Pancreas (tissue), 10 donors: Measurements from ENCODE around the gene CAPG. TPM values are rescaled to one million over a fixed set of nuclear protein-coding genes. Genes with fewer than 3 reads are reported as not detected.
"Not testable (repeated sequence)": the region's sequence is repeated elsewhere in the genome, so short reads cannot be mapped to it uniquely, and the experiment has no call there.

Experiments
- ATAC-seq, 4 donors: fragments of 200-7000 bp; cut with Tn5 transposase; one replicate each; pipeline versions ENCODE4 v1.8.0 to v1.9.1; 2020; ENCODE audit warnings: mild to moderate bottlenecking in 4 of 4, moderate library complexity in 4 of 4
- DNase-seq, 6 donors: peaks; one replicate each; pipeline ENCODE4 v3.0.0-alpha.2; 2020
- FAIRE-seq: peaks from 2 replicates; lab custom pipeline; 2012; peaks lifted over from hg19 to GRCh38; lab: Jason Lieb, UNC
- H3K27ac ChIP-seq, 4 donors: fragments of 200-600 bp; sonication (generic); 1 replicate in 3 of 4; 2 replicates in 1 of 4; pipeline versions ENCODE4 v1.5.0 to v1.8.0; 2020
- H3K27me3 ChIP-seq, 4 donors: fragments of 200-600 bp; one replicate each; pipeline ENCODE4 v1.8.0; 2021
- H3K36me3 ChIP-seq, 3 donors: fragments of 200-600 bp; sonication (generic) in 1 of 3; one replicate each; pipeline versions ENCODE4 v1.5.0 to v1.8.0; 2020 to 2021
- H3K4me1 ChIP-seq, 3 donors: fragments of 200-600 bp; one replicate each; pipeline ENCODE4 v1.8.0; 2021
- H3K4me3 ChIP-seq, 4 donors: fragments of 200-600 bp; sonication (generic) in 2 of 4; one replicate each; pipeline versions ENCODE4 v1.5.0 to v1.8.0; 2020 to 2021
- H3K9me3 ChIP-seq, 4 donors: fragments of 200-600 bp; one replicate each; pipeline ENCODE4 v1.8.0; 2021
- CTCF ChIP-seq, 4 donors: fragments of 200-600 bp; sonication (generic) in 3 of 4; IDR thresholded peaks; one replicate each; pipeline versions ENCODE4 v1.5.0 to v1.8.0; 2021; ENCODE audit warnings: antibody characterized with exemption in 4 of 4
- WGBS, 2 donors: extraction: QIAGEN DNeasy Blood & Tissue Kit; methylation state at CpG; one replicate each; pipeline ENCODE4 v1.1.7; 2013; 5-methylcytosine and 5-hydroxymethylcytosine counted together
- intact Hi-C, 3 donors: fragments of 100-400 bp; cut with DNase I; formaldehyde crosslinking; loops; one replicate each; pipeline versions ENCODE4 v1.11.1 to v1.14.2; 2022
- polyA plus RNA-seq, 2 donors: library from polyadenylated mRNA; stranded (reverse); fragments of 200-250 nt; gene quantifications; one replicate each; pipeline ENCODE4 v1.2.3, GENCODE V29; 2013
- total RNA-seq, 6 donors: library from RNA; stranded (reverse); fragmentation: NEBNext Ultra II Directional in 4 of 6; extraction: Animal tissue kit (Norgen Biotek cat#: 25700) in 4 of 6; gene quantifications; one replicate each; pipeline versions ENCODE4 v1.2.1 to v1.2.4, GENCODE V29; 2021 to 2023
- donor health status: healthy with polysubstance abuse.
- donor health status: DM: no; HTN: no; CAD: no; lungs with moderate emphysema.
- donor health status: DM: no; HTN: no; CAD: no.
- donor health status: control.
- donor health status: control.
- donor health status: Bipolar disorder and iron deficiency.
- donor health status: DM: yes; HTN: yes; CAD: no.
- donor health status: DM: no; HTN: no; CAD: no.
- donor health status: DM: no; HTN: no; CAD: no.
- donor health status: DM: yes; HTN: yes; CAD: no.

Gene CAPG
- total and polyA plus RNA-seq, 8 donors, result 10.9 to 111 (median 37.5) TPM

GRCh38 chr2:85371045-85371444 lies 39.1 kb downstream of the CAPG start:
- WGBS, 2 donors, result 95% methylated on average over 11 of the region's 11 CpGs
- no peak overlapping the region for H3K4me3 ChIP-seq
- TF ChIP-seq CTCF (IDR thresholded peaks at IDR 0.05), result no peak
- intact Hi-C loops, result no loop called here
- no peaks in the 10 kb centered on the region for H3K27me3 ChIP-seq
- ATAC-seq (peak in 1 of 4 donors; percentile 27), DNase-seq (no peak), FAIRE-seq (no peak)
- no peak overlapping the region for H3K27ac ChIP-seq
- H3K4me1 ChIP-seq, result no peaks in the 10 kb centered on the region
- H3K36me3 ChIP-seq, result no peaks in the 10 kb centered on the region
- no peaks in the 10 kb centered on the region for H3K9me3 ChIP-seq

GRCh38 chr2:85369500-85369899 lies 40.7 kb downstream of the CAPG start:
- Histone ChIP-seq H3K4me3 (no peak overlapping the region), H3K27ac (no peak overlapping the region), H3K27me3 (no peaks in the 10 kb centered on the region), H3K36me3 (no peaks in the 10 kb centered on the region), H3K9me3 (no peaks in the 10 kb centered on the region), H3K4me1 (no peaks in the 10 kb centered on the region)
- DNase-seq (no peak), ATAC-seq (peak in 2 of 4 donors; percentile 25 to 41), FAIRE-seq (no peak)
- 78 to 79% methylated on average over 5 of the region's 5 CpGs for WGBS, 2 donors
- TF ChIP-seq CTCF (IDR thresholded peaks at IDR 0.05), result no peak
- intact Hi-C loops, result no loop called here

- Histone ChIP-seq H3K27ac (no peak overlapping the region), H3K4me3 (no peak overlapping the region), H3K27me3 (no peaks in the 10 kb centered on the region), H3K9me3 (no peaks in the 10 kb centered on the region), H3K4me1 (no peaks in the 10 kb centered on the region), H3K36me3 (no peaks in the 10 kb centered on the region)
- intact Hi-C loops, result no loop called here
- no peak for DNase-seq
- no peak for TF ChIP-seq CTCF (IDR thresholded peaks at IDR 0.05)
- no peak for ATAC-seq
- FAIRE-seq, result no peak
Measured at GRCh38 chr2:85368921-85369320, 41.2 kb downstream of the CAPG start.

GRCh38 chr2:85367180-85367579 lies 43.0 kb downstream of the CAPG start:
- FAIRE-seq, result no peak
- 70 to 74% methylated on average over 5 of the region's 5 CpGs for WGBS, 2 donors

GRCh38 chr2:85362653-85363387 lies 47.3 kb downstream of the CAPG start:
- intact Hi-C loops, ATAC-seq, DNase-seq: not testable (repeated sequence)

More at GRCh38 chr2:85367180-85367579, 43.0 kb downstream of the CAPG start:
- Histone ChIP-seq H3K4me3 (no peak overlapping the region), H3K36me3 (peaks cover 0 to 8% (median 0%) of the 10 kb centered on the region in 3 donors), H3K9me3 (no peaks in the 10 kb centered on the region), H3K27me3 (no peaks in the 10 kb centered on the region), H3K4me1 (no peaks in the 10 kb centered on the region), H3K27ac (no peak overlapping the region)
- intact Hi-C loops, result no loop called here
- DNase-seq (no peak), ATAC-seq (no peak)
- no peak for TF ChIP-seq CTCF (IDR thresholded peaks at IDR 0.05)

More at GRCh38 chr2:85362653-85363387, 47.3 kb downstream of the CAPG start:
- H3K27ac ChIP-seq, H3K27me3 ChIP-seq, H3K4me1 ChIP-seq, H3K36me3 ChIP-seq, FAIRE-seq, H3K9me3 ChIP-seq, H3K4me3 ChIP-seq: not testable (repeated sequence)
- WGBS, 2 donors, result 84 to 85% methylated on average over 5 of the region's 5 CpGs
